GM12801 (cell line): Measurements from ENCODE around the gene SCAP.

Experiments
- TF ChIP-seq, protein P1 (sequence below): IDR thresholded peaks from one replicate; pipeline ENCODE4 v1.5.1; 2011; ENCODE audit warnings: control low read depth; ENCODE audit not compliant: insufficient read length; ENCODE audit errors: extremely low read depth

SCAP gene

GRCh38 chr3:47380026-47380600, 95.6 kb downstream of the SCAP start:
- TF ChIP-seq, protein P1, sequence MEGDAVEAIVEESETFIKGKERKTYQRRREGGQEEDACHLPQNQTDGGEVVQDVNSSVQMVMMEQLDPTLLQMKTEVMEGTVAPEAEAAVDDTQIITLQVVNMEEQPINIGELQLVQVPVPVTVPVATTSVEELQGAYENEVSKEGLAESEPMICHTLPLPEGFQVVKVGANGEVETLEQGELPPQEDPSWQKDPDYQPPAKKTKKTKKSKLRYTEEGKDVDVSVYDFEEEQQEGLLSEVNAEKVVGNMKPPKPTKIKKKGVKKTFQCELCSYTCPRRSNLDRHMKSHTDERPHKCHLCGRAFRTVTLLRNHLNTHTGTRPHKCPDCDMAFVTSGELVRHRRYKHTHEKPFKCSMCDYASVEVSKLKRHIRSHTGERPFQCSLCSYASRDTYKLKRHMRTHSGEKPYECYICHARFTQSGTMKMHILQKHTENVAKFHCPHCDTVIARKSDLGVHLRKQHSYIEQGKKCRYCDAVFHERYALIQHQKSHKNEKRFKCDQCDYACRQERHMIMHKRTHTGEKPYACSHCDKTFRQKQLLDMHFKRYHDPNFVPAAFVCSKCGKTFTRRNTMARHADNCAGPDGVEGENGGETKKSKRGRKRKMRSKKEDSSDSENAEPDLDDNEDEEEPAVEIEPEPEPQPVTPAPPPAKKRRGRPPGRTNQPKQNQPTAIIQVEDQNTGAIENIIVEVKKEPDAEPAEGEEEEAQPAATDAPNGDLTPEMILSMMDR = no peak

DNA sequence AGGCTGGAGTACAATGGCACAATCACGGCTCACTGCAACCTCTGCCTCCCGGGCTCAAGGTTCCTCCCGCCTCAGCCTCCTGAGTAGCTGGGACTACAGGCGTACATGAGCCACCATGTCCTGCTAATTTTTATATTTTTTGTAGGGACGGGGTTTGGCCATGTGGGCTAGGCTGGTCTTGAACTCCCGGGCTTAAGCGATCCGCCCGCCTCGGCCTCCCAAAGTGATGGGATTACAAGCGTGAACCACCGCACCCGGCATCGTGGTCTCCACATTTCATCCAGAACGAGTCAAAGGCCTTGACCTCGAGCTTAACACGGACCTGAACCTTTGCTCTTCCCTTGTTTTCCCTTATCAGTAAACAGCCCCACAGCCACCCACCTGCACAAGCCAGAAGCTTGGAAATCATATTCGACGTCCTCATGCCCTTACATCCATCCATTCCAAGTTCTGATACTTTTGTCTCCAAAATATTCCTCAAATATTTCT, 96.3 kb downstream of the SCAP start:
- TF ChIP-seq, protein P1 = no peak

DNA sequence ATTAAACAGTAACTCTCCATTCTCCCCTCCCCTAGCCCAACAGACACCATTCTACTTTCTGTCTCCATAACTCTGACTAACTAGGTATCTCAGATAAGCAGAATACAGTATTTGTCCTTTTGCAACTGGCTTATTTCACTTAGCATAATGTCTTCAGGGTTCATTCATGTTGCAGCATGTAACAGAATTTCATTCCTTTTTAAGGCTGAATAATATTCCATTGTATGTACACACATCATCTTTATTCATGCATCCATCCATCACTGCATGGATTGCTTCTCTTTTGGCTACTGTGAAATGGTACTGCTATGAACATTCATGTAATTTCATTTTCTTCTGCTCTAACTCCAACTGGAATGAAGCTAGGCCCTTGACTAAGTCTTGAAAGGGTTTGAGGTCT, 96.9 kb downstream of the SCAP start:
- TF ChIP-seq, protein P1 = no peak

DNA sequence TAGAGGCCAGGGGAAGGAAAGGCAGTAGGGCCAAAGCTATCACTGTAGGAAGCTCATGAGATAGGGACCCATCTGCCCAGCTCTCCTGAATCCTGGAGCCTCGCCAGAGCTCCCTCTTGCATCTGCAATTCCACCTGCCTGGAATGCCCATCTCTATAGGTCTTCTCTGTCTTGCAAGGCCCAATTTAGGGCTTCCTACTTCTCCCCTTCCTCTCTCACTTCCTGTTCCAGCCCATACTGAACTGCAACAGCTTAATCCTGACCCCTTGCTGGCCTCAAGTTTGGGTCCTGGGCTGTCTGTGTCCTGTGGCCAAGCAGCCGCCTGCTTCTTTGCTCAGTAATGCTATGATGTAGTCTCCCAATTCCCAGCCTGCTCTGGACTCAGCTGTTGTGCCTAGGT, 98.6 kb downstream of the SCAP start:
- TF ChIP-seq, protein P1 = no peak

- TF ChIP-seq, protein P1 = no peak
These were observed 99.3 kb downstream of the SCAP start for GRCh38 chr3:47376393-47376792.

GRCh38 chr3:47374587-47374986, 101.2 kb downstream of the SCAP start:
- TF ChIP-seq, protein P1 = no peak

DNA sequence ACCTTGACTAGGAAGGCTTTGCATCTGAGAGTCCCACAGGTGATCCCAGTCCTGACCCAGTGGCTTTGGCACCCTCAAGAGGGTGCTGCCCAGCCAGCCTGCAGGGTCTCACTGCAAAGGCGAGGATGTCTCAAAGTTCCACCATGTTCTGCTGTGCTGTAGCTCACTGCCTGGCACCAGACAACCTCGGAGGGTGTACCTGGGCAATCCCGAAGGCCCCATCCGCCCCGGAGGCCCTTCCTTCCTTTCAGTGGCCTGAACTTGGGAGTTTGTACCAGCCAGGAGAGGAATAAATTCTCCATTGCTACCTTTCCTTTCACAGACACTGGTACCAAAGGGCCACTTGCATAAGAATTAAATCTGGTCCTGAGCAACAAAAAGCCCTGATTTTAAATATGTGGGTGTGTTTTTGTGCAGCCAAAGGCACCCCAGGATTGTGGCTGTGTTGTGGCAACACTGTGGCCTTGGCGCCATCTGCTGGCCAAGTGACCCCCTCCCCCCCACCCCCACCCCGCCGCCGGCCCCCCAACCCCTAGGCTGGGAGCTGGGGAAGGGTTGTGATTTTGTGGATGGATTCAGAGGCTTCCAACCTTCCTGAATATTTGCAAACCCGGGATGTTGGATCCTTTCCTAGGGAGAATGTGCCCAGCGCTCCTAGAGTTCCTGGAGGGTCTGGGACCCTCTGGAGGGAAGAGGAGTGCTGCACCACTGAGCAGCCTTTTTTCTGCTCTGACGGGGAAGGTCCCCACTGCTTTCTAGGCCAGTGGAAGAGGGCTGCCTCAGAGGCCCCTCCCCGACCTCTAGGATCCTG, 104.6 kb downstream of the SCAP start:
- TF ChIP-seq, protein P1 = no peak
